Subcutaneous abdominal adipose tissue (tissue), 5 donors: ENCODE data around the gene SPZ1.
"Not testable (repeated sequence)": the region's sequence is repeated elsewhere in the genome, so short reads cannot be mapped to it uniquely, and the experiment has no call there.

Experiments used
- H3K27ac ChIP-seq: one replicate; pipeline ENCODE4 v1.7.0; 2013; ENCODE audit warnings: low read depth, mild to moderate bottlenecking, inconsistent platforms, low read length, moderate library complexity
- H3K27me3 ChIP-seq, 5 donors: one replicate each; pipeline ENCODE4 v1.7.0; 2013; ENCODE audit warnings: low read length in 5 of 5, inconsistent platforms in 1 of 5; ENCODE audit not compliant: control insufficient read depth in 5 of 5, insufficient read depth in 4 of 5
- H3K36me3 ChIP-seq, 5 donors: one replicate each; pipeline ENCODE4 v1.7.0; 2013; ENCODE audit warnings: low read length in 5 of 5; ENCODE audit not compliant: control insufficient read depth in 5 of 5, insufficient read depth in 5 of 5
- H3K4me1 ChIP-seq, 5 donors: one replicate each; pipeline ENCODE4 v1.7.0; 2013; ENCODE audit warnings: low read length in 5 of 5, mild to moderate bottlenecking in 3 of 5, moderate library complexity in 1 of 5; ENCODE audit not compliant: control insufficient read depth in 5 of 5, insufficient read depth in 5 of 5
- H3K4me3 ChIP-seq, 5 donors: one replicate each; pipeline ENCODE4 v1.7.0; 2013; ENCODE audit warnings: low read length in 5 of 5, low read depth in 1 of 5
- H3K9ac ChIP-seq, 5 donors: one replicate each; pipeline ENCODE4 v1.7.0; 2013; ENCODE audit warnings: low read length in 5 of 5, mild to moderate bottlenecking in 4 of 5, moderate library complexity in 3 of 5
- H3K9me3 ChIP-seq, 5 donors: one replicate each; pipeline ENCODE4 v1.7.0; 2013; ENCODE audit warnings: low read length in 5 of 5; ENCODE audit not compliant: control insufficient read depth in 5 of 5
- donor health status: healthy.
- donor health status: healthy.
- donor health status: healthy.
- donor health status: healthy.
- donor health status: healthy.

SPZ1 gene, protein sequence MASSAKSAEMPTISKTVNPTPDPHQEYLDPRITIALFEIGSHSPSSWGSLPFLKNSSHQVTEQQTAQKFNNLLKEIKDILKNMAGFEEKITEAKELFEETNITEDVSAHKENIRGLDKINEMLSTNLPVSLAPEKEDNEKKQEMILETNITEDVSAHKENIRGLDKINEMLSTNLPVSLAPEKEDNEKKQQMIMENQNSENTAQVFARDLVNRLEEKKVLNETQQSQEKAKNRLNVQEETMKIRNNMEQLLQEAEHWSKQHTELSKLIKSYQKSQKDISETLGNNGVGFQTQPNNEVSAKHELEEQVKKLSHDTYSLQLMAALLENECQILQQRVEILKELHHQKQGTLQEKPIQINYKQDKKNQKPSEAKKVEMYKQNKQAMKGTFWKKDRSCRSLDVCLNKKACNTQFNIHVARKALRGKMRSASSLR

DNA sequence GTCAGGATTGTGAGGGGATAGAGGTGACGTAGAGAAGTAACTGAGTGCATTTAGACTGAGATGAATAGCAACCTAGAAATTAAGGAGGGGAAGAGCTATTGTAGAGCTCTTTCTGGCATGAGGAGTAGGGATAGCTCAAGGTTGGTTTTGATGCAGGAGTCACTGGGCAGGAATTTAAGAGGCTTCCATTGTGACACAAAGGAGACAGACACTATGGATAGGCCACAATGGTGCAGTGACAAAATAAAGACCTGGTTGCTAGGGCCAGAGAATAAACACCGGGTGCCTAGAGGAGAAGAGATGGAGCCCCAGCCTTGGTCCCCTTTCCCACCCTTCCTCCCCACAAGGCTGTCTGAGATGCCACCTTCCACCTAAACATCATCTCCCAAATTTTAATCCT, at the start of gene SPZ1:
SPZ1 (plus strand) TSS at position 301 of the 400 bp plus-strand sequence. CDS start 214 bp downstream, outside the sequence.
- Histone ChIP-seq H3K27me3 (no peaks in the 10 kb centered on the region), H3K9ac (no peak within 1 kb of the TSS), H3K9me3 (no peaks in the 10 kb centered on the region), H3K27ac (no peak within 1 kb of the TSS), H3K4me3 (no peak within 1 kb of the TSS), H3K36me3 (no peaks in the 10 kb centered on the region), H3K4me1 (peaks cover 0 to 8% (median 0%) of the 10 kb centered on the region in 5 donors)

GRCh38 chr5:80270543-80270942, 49.3 kb upstream of the SPZ1 start:
- H3K9me3 ChIP-seq, H3K36me3 ChIP-seq, H3K4me3 ChIP-seq, H3K9ac ChIP-seq, H3K27me3 ChIP-seq, H3K27ac ChIP-seq, H3K4me1 ChIP-seq: not testable (repeated sequence)

DNA sequence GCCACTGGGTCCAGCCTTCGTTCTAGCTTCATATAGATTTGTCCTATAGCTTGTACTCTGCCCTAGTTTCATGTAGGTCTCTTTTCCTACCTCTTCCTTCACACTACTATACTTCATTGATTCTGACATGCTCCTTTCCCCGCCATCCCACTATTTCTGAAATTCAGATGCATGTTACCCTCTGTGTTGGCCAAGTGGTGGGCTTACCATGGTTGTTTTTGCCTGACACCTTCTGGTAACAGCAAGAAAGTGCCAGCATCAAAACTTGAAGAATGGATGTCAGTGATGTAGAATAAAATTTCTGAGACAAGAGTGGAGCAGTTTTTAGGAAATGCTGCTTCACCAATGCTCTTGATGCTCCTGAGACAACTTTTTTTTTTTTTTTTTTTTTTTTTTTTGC, 44.5 kb upstream of the SPZ1 start:
- Histone ChIP-seq H3K4me1 (peaks cover 0 to 4% (median 2%) of the 10 kb centered on the region in 5 donors), H3K9ac (no peak overlapping the region), H3K36me3 (no peaks in the 10 kb centered on the region), H3K9me3 (no peaks in the 10 kb centered on the region), H3K27me3 (no peaks in the 10 kb centered on the region), H3K4me3 (no peak overlapping the region), H3K27ac (no peak overlapping the region)

GRCh38 chr5:80276186-80276585, 43.6 kb upstream of the SPZ1 start:
- Histone ChIP-seq H3K4me3 (no peak overlapping the region), H3K9ac (no peak overlapping the region), H3K4me1 (peaks cover 0 to 4% (median 2%) of the 10 kb centered on the region in 5 donors), H3K27me3 (no peaks in the 10 kb centered on the region), H3K27ac (no peak overlapping the region), H3K9me3 (no peaks in the 10 kb centered on the region), H3K36me3 (no peaks in the 10 kb centered on the region)

DNA sequence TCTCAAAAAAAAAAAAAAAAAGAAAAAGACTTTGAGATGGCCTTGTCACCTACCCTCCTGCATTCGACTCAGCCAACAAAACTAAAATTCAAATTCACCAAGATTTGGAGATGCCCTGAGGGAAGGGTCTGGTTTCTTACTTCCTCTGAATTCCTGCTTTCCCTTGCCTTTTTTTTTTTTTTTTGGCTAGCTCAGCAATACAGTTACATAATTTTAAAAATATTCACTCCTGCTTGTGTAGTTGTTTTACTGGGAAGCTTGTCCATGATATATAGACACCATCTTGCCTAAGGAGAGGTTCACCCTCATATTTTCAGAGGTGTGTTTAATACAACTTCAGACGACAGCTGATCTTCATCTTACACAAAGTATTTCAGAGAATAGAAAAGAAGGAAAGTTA, 42.6 kb upstream of the SPZ1 start:
- Histone ChIP-seq H3K36me3 (no peaks in the 10 kb centered on the region), H3K27ac (no peak overlapping the region), H3K27me3 (no peaks in the 10 kb centered on the region), H3K9me3 (no peaks in the 10 kb centered on the region), H3K4me3 (no peak overlapping the region), H3K4me1 (peaks cover 0 to 2% (median 0%) of the 10 kb centered on the region in 5 donors), H3K9ac (peak overlapping the region in 1 of 5 donors; percentile 20)

DNA sequence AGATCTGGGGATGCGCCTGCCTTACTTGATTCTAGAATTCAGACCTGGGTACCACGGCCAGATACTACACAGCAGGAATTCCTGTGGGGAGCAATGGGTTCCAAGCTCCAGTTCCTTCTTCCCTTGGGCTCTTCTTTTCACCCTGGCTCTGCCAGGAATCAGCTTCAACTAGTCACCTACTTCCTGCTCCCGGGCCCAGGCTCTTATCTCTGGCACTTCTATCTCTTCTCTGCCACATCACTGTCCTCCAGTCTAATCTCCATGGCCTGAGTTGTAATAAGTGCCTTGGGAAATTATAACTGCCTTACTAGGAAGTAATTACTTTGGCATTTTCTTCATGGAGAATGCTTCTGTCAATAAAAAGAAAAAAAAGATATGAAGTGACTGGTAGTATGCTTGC, 37.7 kb upstream of the SPZ1 start:
- no peak overlapping the region for H3K4me3 ChIP-seq
- H3K9me3 ChIP-seq = no peaks in the 10 kb centered on the region
- H3K27ac ChIP-seq = no peak overlapping the region
- peaks cover 0 to 2% (median 0%) of the 10 kb centered on the region in 5 donors for H3K4me1 ChIP-seq
- no peaks in the 10 kb centered on the region for H3K27me3 ChIP-seq
- no peak overlapping the region for H3K9ac ChIP-seq
- no peaks in the 10 kb centered on the region for H3K36me3 ChIP-seq

- Histone ChIP-seq H3K27me3 (no peaks in the 10 kb centered on the region), H3K9ac (no peak overlapping the region), H3K27ac (no peak overlapping the region), H3K36me3 (no peaks in the 10 kb centered on the region), H3K4me3 (no peak overlapping the region), H3K4me1 (no peaks in the 10 kb centered on the region), H3K9me3 (no peaks in the 10 kb centered on the region)
Measured at GRCh38 chr5:80283360-80283759, 36.4 kb upstream of the SPZ1 start.

DNA sequence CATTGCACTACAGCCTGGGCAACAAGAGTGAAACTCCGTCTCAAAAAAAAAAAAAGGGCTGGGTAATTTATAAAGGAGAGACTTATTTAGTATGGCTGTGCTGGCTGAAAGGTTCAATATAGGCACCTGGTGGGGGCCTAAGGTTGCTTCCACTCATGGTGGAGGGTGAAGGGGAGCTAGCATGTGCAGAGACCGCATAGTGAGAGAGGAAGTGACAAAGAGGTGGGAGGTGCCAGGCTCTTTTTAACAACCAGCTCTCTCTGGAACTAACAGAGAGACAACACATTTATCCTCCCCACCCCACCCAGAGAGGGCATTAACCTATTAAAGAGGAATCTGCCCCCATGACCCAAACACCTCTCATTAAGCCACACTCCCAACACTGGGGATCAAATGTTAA, 35.1 kb upstream of the SPZ1 start:
- H3K4me3 ChIP-seq = no peak overlapping the region
- H3K4me1 ChIP-seq = no peaks in the 10 kb centered on the region
- H3K36me3 ChIP-seq = no peaks in the 10 kb centered on the region
- H3K9ac ChIP-seq = no peak overlapping the region
- no peak overlapping the region for H3K27ac ChIP-seq
- H3K9me3 ChIP-seq = no peaks in the 10 kb centered on the region
- peaks cover 0 to 3% (median 0%) of the 10 kb centered on the region in 5 donors for H3K27me3 ChIP-seq

GRCh38 chr5:80288177-80288576, 31.6 kb upstream of the SPZ1 start:
- Histone ChIP-seq H3K9me3 (no peaks in the 10 kb centered on the region), H3K27me3 (peaks cover 0 to 3% (median 0%) of the 10 kb centered on the region in 5 donors), H3K9ac (no peak overlapping the region), H3K36me3 (no peaks in the 10 kb centered on the region), H3K4me1 (no peaks in the 10 kb centered on the region), H3K4me3 (no peak overlapping the region), H3K27ac (no peak overlapping the region)

- H3K27me3 ChIP-seq = peaks cover 0 to 3% (median 0%) of the 10 kb centered on the region in 5 donors
- H3K27ac ChIP-seq = no peak overlapping the region
- H3K9me3 ChIP-seq = peaks cover 0 to 2% (median 0%) of the 10 kb centered on the region in 5 donors
- no peaks in the 10 kb centered on the region for H3K36me3 ChIP-seq
- no peaks in the 10 kb centered on the region for H3K4me1 ChIP-seq
- no peak overlapping the region for H3K4me3 ChIP-seq
- no peak overlapping the region for H3K9ac ChIP-seq
Measured at GRCh38 chr5:80289320-80289719, 30.5 kb upstream of the SPZ1 start.
